ENCODE results near the gene SLC35F3. TPM values are rescaled to one million over a fixed set of nuclear protein-coding genes. Genes with fewer than 3 reads are reported as not detected.
"Not testable (repeated sequence)": the region's sequence is repeated elsewhere in the genome, so short reads cannot be mapped to it uniquely, and the experiment has no call there.

SLC35F3 gene
- total RNA-seq, 1 donor from 2014 or later, result not detected

DNA sequence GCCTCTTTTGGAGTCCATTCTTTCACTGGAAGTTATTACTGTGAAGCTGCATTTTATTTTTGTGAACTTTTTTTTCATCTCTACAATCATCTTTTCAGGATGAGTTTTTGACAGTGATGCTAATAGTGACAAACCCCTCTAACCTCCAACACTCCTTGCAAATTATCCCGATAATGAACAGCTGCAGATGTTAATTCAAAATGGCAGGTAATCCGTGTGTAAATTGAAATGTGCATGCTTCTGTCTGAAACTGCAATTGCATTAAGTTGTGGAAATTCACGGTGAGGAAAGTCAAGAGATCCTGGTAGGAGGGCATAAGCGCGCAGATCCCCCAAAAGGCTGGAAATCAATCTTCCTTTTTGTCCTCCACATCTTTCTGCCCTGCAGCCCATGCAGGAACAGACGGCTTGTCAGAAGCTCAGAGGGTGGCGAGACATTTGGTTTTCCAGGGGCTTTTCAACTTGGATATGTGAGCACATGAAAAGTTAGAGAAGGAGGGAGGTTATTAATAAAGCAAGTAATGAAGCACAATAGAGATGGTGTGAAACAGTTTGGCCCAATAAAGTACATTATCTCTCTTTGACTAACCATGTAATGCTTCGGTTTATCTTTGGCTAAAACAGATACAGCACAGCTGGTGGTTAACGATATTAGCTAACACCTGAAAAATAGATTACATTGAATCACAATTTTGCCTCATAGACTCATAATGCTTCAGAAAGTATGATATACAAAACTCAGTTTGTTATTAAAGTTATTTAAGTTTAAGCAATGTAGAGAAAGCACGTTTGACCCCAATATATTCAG, 325.3 kb downstream of the SLC35F3 start:
- DNase-seq (no peak), ATAC-seq (no peak)
- intact Hi-C loops (cut with micrococcal nuclease), result no loop called here

- no peak for ATAC-seq
- intact Hi-C loops (cut with micrococcal nuclease), result no loop called here
- DNase-seq, result no peak
Observed at GRCh38 chr1:234230414-234230862, 326.0 kb downstream of the SLC35F3 start.

DNA sequence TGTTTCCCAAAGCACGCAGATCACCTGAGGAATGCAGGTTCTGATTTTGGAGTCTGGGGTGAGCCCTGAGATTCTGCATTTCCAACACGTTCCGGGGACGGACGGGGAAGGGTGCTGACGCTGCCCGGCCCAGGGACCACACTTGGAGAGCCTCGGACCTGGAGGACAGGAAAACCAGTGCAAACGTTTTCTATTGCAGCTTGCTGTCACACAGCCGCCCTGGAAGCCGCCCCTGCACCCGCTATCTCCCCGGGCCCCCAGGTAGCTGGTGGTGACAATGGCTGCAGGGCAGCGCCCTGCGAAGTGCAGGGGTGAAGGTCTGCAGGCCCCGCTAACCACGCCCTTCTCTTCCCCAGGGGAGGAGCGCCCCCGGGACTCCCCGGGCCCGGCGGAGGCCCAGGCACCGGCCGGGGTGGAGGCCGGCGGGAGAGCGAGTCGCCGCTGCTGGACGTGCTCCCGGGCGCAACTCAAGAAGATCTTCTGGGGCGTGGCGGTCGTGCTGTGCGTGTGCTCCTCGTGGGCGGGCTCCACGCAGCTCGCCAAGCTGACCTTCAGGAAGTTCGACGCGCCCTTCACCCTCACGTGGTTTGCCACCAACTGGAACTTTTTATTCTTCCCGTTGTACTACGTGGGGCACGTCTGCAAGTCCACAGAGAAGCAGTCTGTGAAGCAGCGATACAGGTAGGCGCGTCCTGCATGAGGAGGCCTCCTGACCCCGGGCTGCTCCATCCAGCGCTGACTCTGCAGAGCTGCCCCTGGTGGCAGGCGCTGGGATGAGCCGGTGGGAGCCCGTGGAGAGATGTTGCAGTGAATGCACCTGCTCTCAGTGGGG, 326.8 kb downstream of the SLC35F3 start:
- DNase-seq (no peak), ATAC-seq (no peak)
- intact Hi-C loops (cut with micrococcal nuclease), result no loop called here

- no peak for DNase-seq
- ATAC-seq, result no peak
- intact Hi-C loops (cut with micrococcal nuclease), result no loop called here
Observed at GRCh38 chr1:234231893-234232276, 327.4 kb downstream of the SLC35F3 start.

DNA sequence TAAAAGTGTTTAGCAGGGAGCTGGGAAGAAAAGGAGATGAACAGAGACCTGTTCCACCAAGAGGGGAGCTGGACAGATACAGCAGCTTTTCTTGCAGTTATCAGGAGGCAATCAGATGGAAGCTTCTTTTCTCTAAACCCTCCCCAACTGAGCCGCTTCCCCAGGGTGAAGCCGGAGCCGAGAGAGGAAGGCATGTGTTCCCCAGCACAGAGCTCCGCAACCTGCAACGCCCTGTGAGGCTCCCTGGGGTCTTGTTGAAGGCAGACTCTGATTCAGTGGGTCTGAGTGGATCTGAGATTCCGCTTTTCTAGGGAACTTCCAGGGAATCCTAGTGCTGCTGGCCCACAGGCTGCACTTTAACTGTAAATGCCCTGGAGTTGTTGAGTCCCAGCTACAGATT, 329.7 kb downstream of the SLC35F3 start:
- DNase-seq, result no peak
- intact Hi-C loops (cut with micrococcal nuclease), result no loop called here
- no peak for ATAC-seq

- intact Hi-C loops (cut with micrococcal nuclease), result no loop called here
- ATAC-seq, result no peak
- no peak for DNase-seq
Observed at GRCh38 chr1:234235434-234235881, 331.0 kb downstream of the SLC35F3 start.

GRCh38 chr1:234237393-234237792, 332.9 kb downstream of the SLC35F3 start:
- DNase-seq (no peak), ATAC-seq (no peak)
- intact Hi-C loops (cut with micrococcal nuclease), result no loop called here

GRCh38 chr1:234238060-234238459, 333.6 kb downstream of the SLC35F3 start:
- intact Hi-C loops (cut with micrococcal nuclease), result no loop called here
- no peak for DNase-seq
- ATAC-seq, result no peak

DNA sequence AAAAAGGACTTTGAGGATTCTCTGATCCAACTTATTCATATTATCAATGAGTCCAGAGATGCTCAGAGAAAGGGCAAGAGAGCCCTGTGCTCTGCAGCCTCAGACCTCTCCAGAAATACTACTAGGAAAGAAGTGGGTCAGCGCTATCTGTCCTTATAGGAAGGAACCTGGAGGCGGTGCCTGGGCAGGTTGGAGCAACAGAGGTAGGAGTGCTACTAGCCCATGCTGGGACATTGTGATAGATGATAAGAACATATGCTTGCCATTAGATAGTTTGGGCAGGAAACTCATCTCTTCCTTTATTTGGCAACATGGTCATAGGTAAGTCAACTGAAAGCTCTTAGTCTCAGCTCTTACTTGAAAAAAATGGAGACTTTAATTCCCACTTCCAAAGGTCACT, 335.0 kb downstream of the SLC35F3 start:
- no peak for DNase-seq
- intact Hi-C loops (cut with micrococcal nuclease), result no loop called here
- ATAC-seq, result no peak

DNA sequence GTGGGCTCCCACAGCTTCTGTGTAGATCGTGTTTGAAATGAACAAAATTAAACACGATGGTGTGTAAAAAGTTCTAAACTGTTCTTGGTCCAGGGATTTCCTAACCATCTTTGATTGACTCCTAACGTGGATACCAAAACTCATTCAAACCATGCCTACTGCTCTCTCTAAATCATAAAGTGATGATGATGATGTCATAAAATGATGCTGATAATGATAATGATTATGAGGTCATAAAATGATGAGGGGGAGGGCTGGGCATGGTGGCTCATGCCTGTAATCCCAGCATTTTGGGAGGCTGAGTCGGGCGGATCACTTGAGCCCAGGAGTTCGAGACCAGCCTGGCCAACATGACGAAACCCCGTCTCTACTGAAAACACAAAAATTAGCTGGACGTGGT, 335.5 kb downstream of the SLC35F3 start:
- DNase-seq (no peak), ATAC-seq (no peak)
- intact Hi-C loops (cut with micrococcal nuclease), result no loop called here

- DNase-seq (no peak), ATAC-seq (no peak)
- intact Hi-C loops (cut with micrococcal nuclease), result no loop called here
Observed at GRCh38 chr1:234240680-234241079, 336.2 kb downstream of the SLC35F3 start.

GRCh38 chr1:234241941-234242490, 337.5 kb downstream of the SLC35F3 start:
- DNase-seq, result no peak
- intact Hi-C loops (cut with micrococcal nuclease), result no loop called here
- no peak for ATAC-seq

- ATAC-seq (no peak), DNase-seq (no peak)
Observed at GRCh38 chr1:234243521-234244260, 339.2 kb downstream of the SLC35F3 start.

DNA sequence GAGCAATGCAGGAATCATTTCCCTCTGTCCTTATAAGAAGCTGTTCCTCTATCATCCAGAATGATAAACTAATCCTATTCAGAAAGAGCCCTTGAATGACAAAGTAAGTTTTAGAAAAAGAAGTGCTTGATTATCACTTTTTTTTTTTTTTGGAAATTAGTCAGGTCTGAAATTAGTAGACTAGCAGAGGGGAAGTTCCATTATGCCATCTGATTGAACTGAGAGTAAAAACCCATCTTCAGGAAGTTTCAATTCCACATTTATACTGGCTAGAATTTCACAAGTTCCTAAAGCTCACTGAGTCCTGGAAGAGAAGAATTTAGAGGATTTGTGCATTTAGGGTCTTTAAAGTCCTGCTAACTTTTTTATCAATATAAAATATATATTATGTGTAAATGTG, 340.0 kb downstream of the SLC35F3 start:
- DNase-seq, result no peak
- intact Hi-C loops (cut with micrococcal nuclease), result no loop called here
- no peak for ATAC-seq

More at GRCh38 chr1:234243521-234244260, 339.2 kb downstream of the SLC35F3 start:
- intact Hi-C loops (cut with micrococcal nuclease), result no loop called here

DNA sequence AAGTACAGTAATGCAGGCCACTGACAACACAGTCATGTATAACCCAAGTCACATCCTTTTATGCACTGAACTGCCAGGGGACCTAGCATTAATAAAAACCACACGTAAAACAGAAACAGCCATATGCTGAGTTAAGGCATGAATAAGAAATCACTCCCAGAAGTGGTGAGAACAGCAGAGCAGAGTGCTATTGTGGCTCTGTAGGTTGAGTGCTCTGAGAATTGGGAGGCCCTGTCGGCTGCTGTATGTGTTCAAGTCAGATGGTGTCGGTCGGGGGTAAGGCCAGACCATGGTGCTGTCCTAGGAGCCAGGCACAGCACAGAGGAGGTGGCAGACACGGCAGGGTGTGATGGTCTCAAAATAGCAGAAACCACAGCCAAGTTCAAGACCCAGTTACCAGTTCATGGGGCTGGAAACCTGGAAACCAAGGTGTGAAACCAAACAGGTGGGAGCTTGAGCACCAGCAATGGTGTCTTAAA, 342.2 kb downstream of the SLC35F3 start:
- intact Hi-C loops (cut with micrococcal nuclease), result no loop called here
- no peak for DNase-seq
- no peak for ATAC-seq

- DNase-seq; ATAC-seq; intact Hi-C loops (cut with micrococcal nuclease): not testable (repeated sequence)
Observed at GRCh38 chr1:234247746-234248145, 343.3 kb downstream of the SLC35F3 start.

GRCh38 chr1:234250747-234251146, 346.3 kb downstream of the SLC35F3 start:
- intact Hi-C loops (cut with micrococcal nuclease), result no loop called here
- no peak for DNase-seq
- ATAC-seq, result no peak

DNA sequence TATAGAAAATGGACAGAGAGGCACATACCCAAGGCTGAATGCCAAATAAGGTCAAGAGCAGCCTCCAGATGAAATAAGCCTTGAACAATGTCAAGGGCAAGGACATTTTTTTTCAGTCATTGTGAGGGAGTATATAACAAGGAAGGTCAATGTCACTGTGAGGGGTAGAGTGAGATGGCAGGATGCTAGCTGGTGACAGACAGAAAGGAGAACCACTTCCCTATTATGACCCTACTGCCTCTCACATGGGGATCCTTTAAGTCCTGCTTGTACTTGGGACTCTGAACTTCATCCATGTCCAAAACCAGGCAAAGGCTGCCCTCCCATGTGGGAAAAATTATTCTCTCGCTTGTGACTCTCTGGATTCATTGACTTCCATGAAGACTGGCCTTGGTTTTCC, 349.3 kb downstream of the SLC35F3 start:
- DNase-seq, result no peak
- no peak for ATAC-seq
- intact Hi-C loops (cut with micrococcal nuclease), result no loop called here

DNA sequence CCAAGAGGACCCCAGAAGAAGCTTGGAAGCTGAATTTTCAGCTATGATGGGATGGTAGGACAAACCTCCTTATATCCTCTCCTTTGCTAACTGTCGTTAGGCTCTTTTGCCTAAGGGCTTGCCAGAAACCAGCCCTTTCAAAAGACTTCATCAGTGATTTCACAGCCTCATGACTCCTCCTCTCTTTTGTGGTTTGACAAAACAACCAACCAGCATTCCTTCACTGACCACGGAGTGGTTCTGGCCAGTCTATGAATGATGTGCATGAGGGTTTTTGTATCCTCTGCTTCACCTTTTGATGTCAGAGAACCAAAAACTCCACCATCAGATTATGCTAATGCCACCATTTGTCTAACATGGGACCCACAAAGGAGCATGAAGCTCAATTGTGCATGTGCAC, 351.9 kb downstream of the SLC35F3 start:
- intact Hi-C loops (cut with micrococcal nuclease), result no loop called here
- DNase-seq (no peak), ATAC-seq (no peak)

All from left ventricle myocardium superior (tissue), 1 donor.